HS-27A (cell line): ENCODE measurements around the gene SNX32.
A peak's percentile ranks its signal among the peaks of the same experiment; 100 is the strongest.
"Not testable (repeated sequence)": the region's sequence is repeated elsewhere in the genome, so short reads cannot be mapped to it uniquely, and the experiment has no call there.

ENCODE experiments used
- DNase-seq: peaks from one replicate; pipeline ENCODE4 v3.0.0-alpha.2; 2012; ENCODE audit warnings: low read depth, missing footprints

The SNX32 gene

GRCh38 chr11:65885808-65886536 is 52.2 kb downstream of the SNX32 start:
- DNase-seq = no peak

DNA sequence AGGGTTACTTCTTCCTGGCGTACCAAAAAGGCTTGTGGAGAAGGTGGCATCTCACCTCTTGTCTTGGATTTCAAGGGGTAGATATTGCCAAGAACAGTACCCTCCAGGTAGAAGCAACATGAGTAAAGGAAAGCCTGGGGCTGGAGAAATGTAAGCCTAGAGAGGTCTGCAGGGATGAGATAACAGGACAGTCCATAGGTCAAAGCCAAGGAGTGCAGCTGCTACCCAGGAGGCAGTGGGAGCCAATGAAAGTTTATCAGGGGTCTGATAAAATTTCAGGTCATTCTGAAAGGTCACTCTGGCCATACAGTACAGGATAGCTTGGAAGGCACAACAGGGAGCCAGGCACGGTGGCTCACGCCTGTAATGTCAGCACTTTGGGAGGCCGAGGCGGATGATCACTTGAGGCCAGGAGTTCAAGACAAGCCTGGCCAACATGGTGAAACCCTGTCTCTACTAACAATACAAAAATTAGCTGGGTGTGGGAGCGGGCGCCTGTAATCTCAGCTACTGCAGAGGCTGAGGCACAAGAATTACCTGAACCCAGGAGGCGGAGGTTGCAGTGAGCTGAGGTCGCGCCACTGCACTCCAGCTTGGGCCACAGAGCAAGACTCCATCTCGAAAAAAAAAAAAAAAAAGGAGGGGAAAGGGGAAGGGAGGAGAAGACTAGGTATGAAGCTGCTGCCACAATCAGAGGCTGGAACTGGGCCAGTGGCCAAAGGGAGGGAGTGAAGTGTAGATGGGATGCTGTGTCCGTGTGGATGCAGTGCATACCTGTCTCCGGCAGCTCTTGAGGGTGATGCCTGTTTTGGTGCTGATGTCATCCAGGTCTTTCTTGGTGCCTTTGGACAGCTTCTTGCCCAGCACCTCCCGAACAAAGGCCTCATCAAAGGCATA is 53.3 kb downstream of the SNX32 start:
- DNase-seq = no peak

GRCh38 chr11:65887723-65888162 is 54.0 kb downstream of the SNX32 start:
- DNase-seq = no peak

GRCh38 chr11:65888163-65888814 is 54.5 kb downstream of the SNX32 start, which contains the start of gene FIBP:
Gene FIBP (minus strand): TSS chr11:65888471. CDS start chr11:65888418, 53 bp downstream.
- DNase-seq = peak; percentile 96

DNA sequence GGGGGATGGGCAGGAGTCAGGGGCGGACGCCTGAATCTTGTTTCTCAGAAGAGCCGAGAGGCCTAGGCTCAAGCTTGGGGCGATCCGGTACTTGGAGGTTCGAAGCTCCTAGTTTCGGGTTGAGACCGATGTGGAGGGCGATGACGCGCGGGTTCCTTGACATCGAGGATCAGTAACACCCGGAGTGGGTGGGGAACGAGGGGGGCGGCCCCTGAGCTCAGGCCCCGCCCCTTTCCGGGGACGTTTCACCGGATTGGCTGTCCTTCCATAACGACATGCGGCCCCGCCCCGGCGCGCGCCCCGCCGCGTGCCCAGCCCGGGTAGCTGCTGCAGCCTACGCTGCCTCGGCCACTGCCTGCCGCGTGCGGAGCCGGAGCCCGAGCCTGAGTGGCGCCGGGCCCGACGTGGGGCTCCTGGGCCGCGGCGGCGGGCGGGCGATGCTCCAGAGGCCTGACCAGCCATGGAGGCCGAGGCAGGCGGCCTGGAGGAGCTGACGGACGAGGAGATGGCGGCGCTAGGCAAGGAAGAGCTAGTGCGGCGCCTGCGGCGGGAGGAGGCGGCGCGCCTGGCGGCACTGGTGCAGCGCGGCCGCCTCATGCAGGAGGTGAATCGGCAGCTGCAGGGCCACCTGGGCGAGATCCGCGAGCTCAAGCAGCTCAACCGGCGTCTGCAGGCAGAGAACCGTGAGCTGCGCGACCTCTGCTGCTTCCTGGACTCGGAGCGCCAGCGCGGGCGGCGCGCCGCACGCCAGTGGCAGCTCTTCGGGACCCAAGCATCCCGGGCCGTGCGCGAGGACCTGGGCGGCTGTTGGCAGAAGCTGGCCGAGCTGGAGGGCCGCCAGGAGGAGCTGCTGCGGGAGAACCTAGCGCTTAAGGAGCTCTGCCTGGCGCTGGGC is 56.8 kb downstream of the SNX32 start, which contains the start of gene CCDC85B:
Gene CCDC85B (plus strand): TSS at position 350 of the 895 bp plus-strand sequence. CDS start 111 bp downstream, at position 461.
- DNase-seq = peak; percentile 93

- no peak for DNase-seq
Observed at GRCh38 chr11:65891219-65892136, 57.7 kb downstream of the SNX32 start.

DNA sequence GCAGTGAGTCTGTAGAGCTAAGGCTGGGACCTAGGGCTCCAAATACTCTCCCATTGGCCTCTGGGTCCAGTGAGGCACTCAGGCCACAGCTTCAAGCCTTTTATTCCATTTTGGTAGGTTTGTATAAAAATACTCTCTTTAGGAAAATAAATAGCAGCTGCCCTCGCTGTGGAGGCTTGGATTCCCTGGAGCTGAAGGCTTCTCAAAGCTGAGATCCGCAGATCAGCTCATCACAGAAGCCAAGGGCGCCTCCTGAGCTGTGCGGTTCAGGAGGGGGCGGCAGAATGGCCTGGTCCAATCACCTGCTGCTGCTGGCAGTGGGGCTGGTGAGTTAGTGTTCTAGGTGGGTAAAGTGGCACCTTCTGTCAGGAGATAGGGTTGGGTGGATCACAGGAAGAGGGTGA is 58.4 kb downstream of the SNX32 start:
- not testable (repeated sequence) for DNase-seq

GRCh38 chr11:65892661-65893317 is 59.0 kb downstream of the SNX32 start:
- DNase-seq = no peak

GRCh38 chr11:65894034-65894591 is 60.4 kb downstream of the SNX32 start:
- no peak for DNase-seq

- no peak for DNase-seq
Observed at GRCh38 chr11:65895482-65895981, 61.8 kb downstream of the SNX32 start.

- DNase-seq = no peak
Observed at GRCh38 chr11:65896034-65896999, 62.6 kb downstream of the SNX32 start.

DNA sequence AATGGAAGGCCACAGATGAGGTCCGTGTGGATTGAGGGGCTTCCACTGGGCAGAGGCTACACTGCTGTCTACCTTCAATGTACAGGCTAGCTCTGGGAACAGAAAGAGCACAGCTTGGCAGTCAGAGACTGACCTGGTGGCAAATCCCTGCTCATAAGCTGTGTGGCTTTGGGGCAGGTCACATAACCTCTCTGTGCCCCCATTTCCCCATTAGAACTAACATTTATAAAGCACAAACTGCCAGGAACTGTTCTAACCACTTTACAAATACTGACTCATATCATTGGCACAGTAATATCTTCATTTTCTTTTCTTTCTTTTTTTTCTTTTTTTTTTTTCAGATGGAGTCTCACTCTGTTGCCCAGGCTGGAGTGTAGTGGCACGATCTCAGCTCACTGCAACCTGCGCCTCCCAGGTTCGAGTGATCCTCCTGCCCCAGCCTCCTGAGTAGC is 63.3 kb downstream of the SNX32 start:
- DNase-seq = no peak

DNA sequence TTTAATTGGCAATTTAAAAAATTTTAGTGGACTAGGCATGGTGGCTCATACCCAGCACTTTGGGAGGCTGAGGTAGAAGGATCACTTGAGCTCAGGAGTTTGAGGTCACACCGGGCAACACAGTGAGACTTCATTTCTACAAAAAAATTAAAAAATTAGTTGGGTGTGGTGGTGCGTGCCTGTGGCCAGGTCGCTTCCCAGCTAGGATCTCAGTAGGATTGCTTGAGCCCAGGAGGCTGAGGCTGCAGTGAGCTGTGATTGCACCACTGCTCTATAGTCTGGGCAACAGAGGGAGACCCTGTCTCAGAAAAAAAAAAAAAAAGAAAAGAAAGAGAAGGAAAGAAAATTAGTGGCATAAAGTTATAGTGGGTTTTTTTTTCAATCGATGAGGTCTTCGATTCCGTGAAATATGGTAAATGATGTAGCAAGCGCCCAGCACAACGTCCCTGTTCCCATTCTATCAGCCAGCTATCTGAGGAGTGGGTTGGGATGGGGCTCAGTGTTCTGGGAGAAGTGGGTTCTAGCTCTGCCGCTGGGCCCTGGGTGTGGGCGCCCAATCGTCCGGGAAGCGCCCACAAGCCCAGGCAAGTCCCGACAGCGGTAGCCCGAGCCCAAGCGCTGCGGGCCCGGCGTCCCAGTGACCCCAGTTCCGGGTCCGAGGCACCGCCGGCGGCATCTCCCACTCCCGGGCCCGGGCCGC is 65.0 kb downstream of the SNX32 start:
- DNase-seq = no peak

DNA sequence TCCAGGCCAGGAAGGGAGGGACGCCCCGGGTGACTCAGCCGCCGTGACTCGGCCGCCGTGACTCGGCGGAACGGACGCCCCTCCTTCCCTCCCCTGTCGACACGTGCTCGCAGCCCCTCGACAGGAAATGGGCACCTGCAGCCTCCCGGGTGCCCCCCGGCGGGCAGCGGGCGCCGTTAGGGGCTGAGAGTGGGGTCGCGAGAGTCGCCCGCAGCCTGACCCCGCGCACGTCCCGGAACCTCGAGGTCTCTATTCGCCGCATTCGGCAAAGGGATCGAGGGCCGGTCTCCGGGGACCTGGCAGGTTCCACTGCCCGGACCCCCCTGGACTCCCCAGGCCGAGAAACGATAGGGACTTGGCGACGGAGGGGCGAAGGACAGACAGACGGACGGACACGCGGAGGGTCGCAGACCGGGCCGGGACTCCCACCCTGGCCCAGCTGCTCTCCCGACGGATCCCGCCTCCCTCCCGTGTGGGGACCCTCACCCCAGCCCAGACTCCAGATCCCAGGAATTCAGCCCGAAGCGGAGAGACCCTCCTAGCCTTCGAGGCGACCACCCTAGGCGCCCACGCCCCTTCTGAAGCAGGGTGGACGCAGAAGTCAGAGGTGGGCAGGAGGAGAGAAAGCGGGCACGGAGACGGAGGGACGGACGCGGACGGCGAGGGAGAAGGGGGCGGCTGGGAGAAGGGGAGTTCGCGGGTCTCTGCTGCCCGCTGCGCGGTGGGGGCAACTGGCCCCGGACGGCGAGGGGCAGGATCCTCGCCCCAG is 65.8 kb downstream of the SNX32 start:
- DNase-seq = no peak

- DNase-seq = no peak
Observed at GRCh38 chr11:65900125-65900898, 66.5 kb downstream of the SNX32 start, which contains the start of gene FOSL1. Gene FOSL1 (minus strand): TSS chr11:65900388. CDS start chr11:65900339, 49 bp downstream.

GRCh38 chr11:65900899-65901180 is 67.1 kb downstream of the SNX32 start:
- DNase-seq = no peak
